Measurements from ENCODE around the gene ASCC3.
"Not testable (repeated sequence)": the region's sequence is repeated elsewhere in the genome, so short reads cannot be mapped to it uniquely, and the experiment has no call there.

Gene ASCC3

GRCh38 chr6:100774681-100775080, 106.4 kb downstream of the ASCC3 start:
- no peak overlapping the region for H3K27ac ChIP-seq

GRCh38 chr6:100768816-100769351, 112.2 kb downstream of the ASCC3 start:
- TF ChIP-seq CTCF (conservative IDR thresholded peaks at IDR 0.05) = no peak
- no peak overlapping the region for H3K27ac ChIP-seq

More at GRCh38 chr6:100774681-100775080, 106.4 kb downstream of the ASCC3 start:
- no peak for TF ChIP-seq CTCF (conservative IDR thresholded peaks at IDR 0.05)

- H3K27ac ChIP-seq = no peak overlapping the region
- no peak for TF ChIP-seq CTCF (conservative IDR thresholded peaks at IDR 0.05)
These were observed 117.4 kb downstream of the ASCC3 start for GRCh38 chr6:100763617-100764241.

- H3K27ac ChIP-seq = no peak overlapping the region
- no peak for TF ChIP-seq CTCF (conservative IDR thresholded peaks at IDR 0.05)
These were observed 119.3 kb downstream of the ASCC3 start for GRCh38 chr6:100761841-100762240.

- H3K27ac ChIP-seq = not testable (repeated sequence)
These were observed 122.7 kb downstream of the ASCC3 start for GRCh38 chr6:100758386-100758785.

- no peak for TF ChIP-seq CTCF (conservative IDR thresholded peaks at IDR 0.05)
- no peak overlapping the region for H3K27ac ChIP-seq
These were observed 127.7 kb downstream of the ASCC3 start for GRCh38 chr6:100753421-100753820.

GRCh38 chr6:100751590-100751989, 129.5 kb downstream of the ASCC3 start:
- TF ChIP-seq CTCF (conservative IDR thresholded peaks at IDR 0.05) = no peak
- peak overlapping the region; percentile 48; the same call in 1 of the 2 replicates for H3K27ac ChIP-seq

GRCh38 chr6:100745419-100746041, 135.6 kb downstream of the ASCC3 start:
- H3K27ac ChIP-seq = no peak overlapping the region
- TF ChIP-seq CTCF (conservative IDR thresholded peaks at IDR 0.05) = no peak
